ENCODE results near the gene AGPS. TPM values are rescaled to one million over a fixed set of nuclear protein-coding genes. Genes with fewer than 3 reads are reported as not detected.
"Not testable (repeated sequence)": the region's sequence is repeated elsewhere in the genome, so short reads cannot be mapped to it uniquely, and the experiment has no call there.

Gene AGPS
- total and polyA plus RNA-seq, 3 donors from 2014 or later: 36.7 to 73.4 (median 55.7) TPM

DNA sequence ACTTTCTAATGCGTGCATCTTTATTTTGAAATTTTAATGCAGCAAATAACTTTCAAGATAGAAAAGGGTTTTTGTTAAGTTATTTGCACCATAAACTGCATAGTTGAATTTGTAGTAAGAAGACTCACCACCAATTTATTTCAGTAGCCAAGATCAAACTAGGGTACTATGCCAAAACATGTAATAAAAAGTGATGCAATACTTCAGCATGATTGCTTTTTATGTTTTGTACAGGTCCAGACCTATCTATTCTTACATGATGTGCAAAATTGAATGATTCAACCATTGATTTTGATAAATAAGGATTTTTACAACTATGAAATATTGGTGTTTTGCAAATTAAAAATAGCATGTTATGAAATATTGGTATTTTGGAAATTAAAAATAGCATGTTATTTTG lies 26.7 kb downstream of the AGPS start:
- no peaks in the 10 kb centered on the region for H3K9me3 ChIP-seq
- no peak overlapping the region for H3K4me3 ChIP-seq
- 91 to 94% methylated on average over 1 of the region's 1 CpG for WGBS, 2 donors
- H3K36me3 ChIP-seq (ENCODE audit: low read depth, missing control alignments): no peaks in the 10 kb centered on the region
- DNase-seq: no peak
- no peaks in the 10 kb centered on the region for H3K27me3 ChIP-seq
- H3K27ac ChIP-seq: no peak overlapping the region
- TF ChIP-seq, protein P1, sequence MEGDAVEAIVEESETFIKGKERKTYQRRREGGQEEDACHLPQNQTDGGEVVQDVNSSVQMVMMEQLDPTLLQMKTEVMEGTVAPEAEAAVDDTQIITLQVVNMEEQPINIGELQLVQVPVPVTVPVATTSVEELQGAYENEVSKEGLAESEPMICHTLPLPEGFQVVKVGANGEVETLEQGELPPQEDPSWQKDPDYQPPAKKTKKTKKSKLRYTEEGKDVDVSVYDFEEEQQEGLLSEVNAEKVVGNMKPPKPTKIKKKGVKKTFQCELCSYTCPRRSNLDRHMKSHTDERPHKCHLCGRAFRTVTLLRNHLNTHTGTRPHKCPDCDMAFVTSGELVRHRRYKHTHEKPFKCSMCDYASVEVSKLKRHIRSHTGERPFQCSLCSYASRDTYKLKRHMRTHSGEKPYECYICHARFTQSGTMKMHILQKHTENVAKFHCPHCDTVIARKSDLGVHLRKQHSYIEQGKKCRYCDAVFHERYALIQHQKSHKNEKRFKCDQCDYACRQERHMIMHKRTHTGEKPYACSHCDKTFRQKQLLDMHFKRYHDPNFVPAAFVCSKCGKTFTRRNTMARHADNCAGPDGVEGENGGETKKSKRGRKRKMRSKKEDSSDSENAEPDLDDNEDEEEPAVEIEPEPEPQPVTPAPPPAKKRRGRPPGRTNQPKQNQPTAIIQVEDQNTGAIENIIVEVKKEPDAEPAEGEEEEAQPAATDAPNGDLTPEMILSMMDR (IDR thresholded peaks at IDR 0.05): no peak
- TF ChIP-seq POLR2A (IDR thresholded peaks at IDR 0.05): no peak
- intact Hi-C loops (cut with DNase I; ENCODE audit: low total_unique reads): loop anchor here (10.0 kb wide), 1 partner anchor 254 kb away; no protein-coding TSS in a partner anchor
- H3K4me1 ChIP-seq: peaks cover 13% of the 10 kb centered on the region

DNA sequence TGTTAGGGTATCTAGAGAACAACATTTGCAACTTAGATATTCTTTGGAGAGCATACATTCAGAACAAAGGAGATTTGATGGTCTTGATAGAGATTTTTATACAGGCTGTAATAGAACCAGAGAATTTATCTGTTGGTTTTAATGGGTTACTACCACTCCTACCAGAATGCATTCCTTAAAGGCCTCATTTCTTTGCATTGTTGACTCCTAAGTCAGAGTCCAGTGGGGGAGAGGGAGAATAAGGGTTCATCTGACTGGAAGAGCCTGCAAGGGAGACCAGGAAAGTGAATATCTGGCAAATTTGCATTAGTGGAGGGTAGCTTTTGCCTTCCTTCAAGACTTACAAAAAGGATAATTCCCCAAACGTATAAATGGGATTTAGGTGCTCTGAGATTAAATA lies 29.7 kb downstream of the AGPS start:
- Histone ChIP-seq H3K27ac (peak overlapping the region; percentile 42 to 66), H3K4me1 (peaks cover 9% of the 10 kb centered on the region), H3K9me3 (no peaks in the 10 kb centered on the region), H3K4me3 (no peak overlapping the region), H3K36me3 (ENCODE audit: low read depth, missing control alignments) (no peaks in the 10 kb centered on the region), H3K27me3 (no peaks in the 10 kb centered on the region)
- intact Hi-C loops (cut with DNase I; ENCODE audit: low total_unique reads): no loop called here
- WGBS, 2 donors: 86 to 95% methylated on average over 1 of the region's 1 CpG
- DNase-seq: no peak
- no peak for TF ChIP-seq POLR2A (IDR thresholded peaks at IDR 0.05)
- TF ChIP-seq, protein P1 (IDR thresholded peaks at IDR 0.05): no peak

DNA sequence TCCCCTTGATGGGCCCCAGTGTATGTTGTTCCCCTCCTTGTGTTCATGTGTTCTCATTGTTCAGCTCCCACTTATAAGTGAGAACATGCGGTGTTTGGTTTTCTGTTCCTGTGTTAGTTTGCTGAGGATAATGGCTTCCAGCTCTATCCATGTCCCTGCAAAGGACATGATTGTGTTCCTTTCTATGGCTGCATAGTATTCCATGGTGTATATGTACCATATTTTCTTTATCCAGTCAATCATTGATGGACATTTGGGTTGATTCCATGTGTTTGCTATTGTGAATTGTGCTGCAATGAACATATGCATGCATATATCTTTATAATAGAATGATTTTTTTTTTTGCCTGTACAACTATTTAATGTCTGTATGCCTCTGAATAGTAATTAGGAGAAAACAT lies 31.5 kb downstream of the AGPS start:
- H3K4me3 ChIP-seq; H3K9me3 ChIP-seq; H3K27ac ChIP-seq; DNase-seq; H3K27me3 ChIP-seq; intact Hi-C loops (cut with DNase I; ENCODE audit: low total_unique reads); H3K4me1 ChIP-seq; H3K36me3 ChIP-seq (ENCODE audit: low read depth, missing control alignments): not testable (repeated sequence)
- WGBS, 2 donors: 92 to 96% methylated on average over 1 of the region's 1 CpG

DNA sequence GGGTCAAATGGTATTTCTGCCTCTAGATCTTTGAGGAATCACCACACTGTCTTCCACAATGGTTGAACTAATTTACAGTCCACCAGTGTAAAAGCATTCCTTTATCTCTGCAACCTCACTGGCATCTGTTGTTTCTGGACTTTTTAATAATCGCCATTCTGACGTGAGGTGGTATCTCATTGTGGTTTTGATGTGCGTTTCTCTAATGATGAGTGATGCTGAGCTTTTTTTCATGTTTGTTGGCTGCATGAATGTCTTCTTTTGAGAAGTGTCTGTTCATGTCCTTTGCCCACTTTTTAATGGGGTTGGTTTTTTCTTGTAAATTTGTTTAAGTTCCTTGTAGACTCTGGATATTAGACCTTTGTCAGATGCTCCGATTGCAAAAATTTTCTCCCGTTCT lies 32.0 kb downstream of the AGPS start:
- H3K9me3 ChIP-seq; H3K4me1 ChIP-seq; H3K36me3 ChIP-seq (ENCODE audit: low read depth, missing control alignments); intact Hi-C loops (cut with DNase I; ENCODE audit: low total_unique reads); H3K4me3 ChIP-seq; H3K27me3 ChIP-seq; DNase-seq; H3K27ac ChIP-seq: not testable (repeated sequence)
- WGBS, 2 donors: 91 to 95% methylated on average over 5 of the region's 5 CpGs

DNA sequence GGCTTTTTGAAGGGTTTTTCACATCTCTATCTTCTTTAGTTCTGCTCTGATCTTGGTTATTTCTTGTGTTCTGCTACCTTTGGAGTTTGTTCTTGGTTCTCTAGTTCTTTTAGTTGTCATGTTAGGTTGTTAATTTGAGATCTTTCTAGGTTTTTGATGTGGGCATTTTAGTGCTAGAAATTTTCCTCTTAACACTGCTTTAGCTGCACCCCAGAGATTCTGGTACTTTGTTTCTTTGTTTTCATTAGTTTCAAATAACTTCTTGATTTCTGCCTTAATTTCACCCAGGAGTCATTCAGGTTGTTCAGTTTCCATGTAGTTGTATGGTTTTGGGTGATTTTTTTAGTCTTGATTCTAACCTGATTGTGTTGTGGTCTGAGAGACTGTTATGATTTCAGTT lies 34.7 kb downstream of the AGPS start:
- TF ChIP-seq, protein P1 (IDR thresholded peaks at IDR 0.05): no peak
- no peak for TF ChIP-seq POLR2A (IDR thresholded peaks at IDR 0.05)
- Histone ChIP-seq H3K4me1 (peaks cover under 1% of the 10 kb centered on the region), H3K27ac (no peak overlapping the region), H3K4me3 (no peak overlapping the region), H3K36me3 (ENCODE audit: low read depth, missing control alignments) (no peaks in the 10 kb centered on the region), H3K27me3 (no peaks in the 10 kb centered on the region), H3K9me3 (no peaks in the 10 kb centered on the region)
- intact Hi-C loops (cut with DNase I; ENCODE audit: low total_unique reads): no loop called here
- DNase-seq: no peak

DNA sequence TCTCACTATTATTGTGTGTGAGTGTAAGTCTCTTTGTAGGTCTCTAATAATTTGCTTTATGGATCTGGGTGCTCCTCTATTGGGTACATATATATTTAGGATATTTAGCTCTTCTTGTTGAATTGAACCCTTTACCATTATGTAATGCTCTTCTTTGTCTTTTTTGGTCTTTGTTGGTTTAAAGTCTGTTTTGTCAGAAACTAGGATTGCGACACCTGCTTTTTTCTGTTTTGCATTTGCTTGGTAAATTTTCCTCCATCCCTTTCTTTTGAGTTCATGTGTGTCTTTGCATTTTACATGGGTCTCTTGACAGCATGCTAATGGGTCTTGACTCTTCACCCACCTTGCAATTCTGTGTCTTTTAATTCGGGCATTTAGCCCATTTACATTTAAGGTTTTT lies 35.4 kb downstream of the AGPS start:
- H3K27me3 ChIP-seq; intact Hi-C loops (cut with DNase I; ENCODE audit: low total_unique reads); H3K9me3 ChIP-seq; H3K4me1 ChIP-seq; H3K27ac ChIP-seq; DNase-seq; H3K36me3 ChIP-seq (ENCODE audit: low read depth, missing control alignments); H3K4me3 ChIP-seq: not testable (repeated sequence)
- WGBS, 2 donors: 94 to 97% methylated on average over 2 of the region's 2 CpGs
